SU-DHL-6 (cell line): ENCODE data around the gene CSH1.

ENCODE experiments used
- H2AFZ ChIP-seq: fragments of 200-600 bp; sonication (generic); 2 replicates; pipeline ENCODE4 v1.6.1; 2014; ENCODE audit warnings: low read depth, mild to moderate bottlenecking, moderate library complexity, mixed read lengths, antibody characterized with exemption, low read length; ENCODE audit not compliant: severe bottlenecking
- H3F3A ChIP-seq: fragments of 200-600 bp; shearing (Covaris generic); 2 replicates; pipeline ENCODE4 v1.6.0; 2016; ENCODE audit warnings: antibody characterized with exemption, mild to moderate bottlenecking; ENCODE audit not compliant: insufficient read depth
- H3K27ac ChIP-seq: fragments of 200-600 bp; sonication (generic); 2 replicates; pipeline ENCODE4 v1.5.1; 2016; ENCODE audit warnings: low read depth, mild to moderate bottlenecking, low read length, moderate library complexity, mixed read lengths
- H3K27me3 ChIP-seq: fragments of 200-600 bp; sonication (generic), shearing (Covaris generic); 2 replicates; pipeline ENCODE4 v1.6.0; 2014; ENCODE audit warnings: mild to moderate bottlenecking, low read length
- H3K36me3 ChIP-seq: fragments of 200-600 bp; sonication (generic); 2 replicates; pipeline ENCODE4 v1.6.1; 2014; ENCODE audit warnings: mild to moderate bottlenecking, low read length, mixed read lengths
- H3K4me2 ChIP-seq: fragments of 300-600, 200-600 bp; shearing (Covaris generic), sonication (generic); 2 replicates; pipeline ENCODE4 v1.6.0; 2014; ENCODE audit warnings: low read length, low read depth, mild to moderate bottlenecking; ENCODE audit not compliant: poor library complexity, severe bottlenecking
- H3K4me3 ChIP-seq: fragments of 200-600 bp; sonication (generic); 2 replicates; pipeline ENCODE4 v1.5.1; 2014; ENCODE audit warnings: antibody characterized with exemption, low read length, mild to moderate bottlenecking, mixed read lengths; ENCODE audit not compliant: insufficient read depth, poor library complexity, severe bottlenecking
- H3K79me2 ChIP-seq: fragments of 200-600 bp; sonication (generic); 2 replicates; pipeline ENCODE4 v1.6.1; 2014; ENCODE audit warnings: mild to moderate bottlenecking, low read length, moderate library complexity; ENCODE audit not compliant: insufficient read depth
- H3K9ac ChIP-seq: fragments of 200-600 bp; sonication (generic); 2 replicates; pipeline ENCODE4 v1.7.0; 2014; ENCODE audit warnings: mild to moderate bottlenecking, low read length
- H3K9me2 ChIP-seq: fragments of 200-600 bp; sonication (generic); replicated peaks from 2 replicates; pipeline ENCODE4 v1.6.1; 2014; ENCODE audit warnings: low read length; ENCODE audit not compliant: insufficient read depth
- H3K9me3 ChIP-seq: fragments of 200-600 bp; sonication (generic); 2 replicates; pipeline ENCODE4 v1.6.1; 2014; ENCODE audit warnings: low read length, mixed read lengths; ENCODE audit not compliant: insufficient read depth
- H4K20me1 ChIP-seq: fragments of 200-600 bp; sonication (generic); 2 replicates; pipeline ENCODE4 v1.6.1; 2014; ENCODE audit warnings: low read depth, mild to moderate bottlenecking, antibody characterized with exemption, low read length, moderate library complexity, mixed read lengths
- EZH2phosphoT487 ChIP-seq: fragments of 200-600 bp; sonication (generic), shearing (Covaris generic); conservative IDR thresholded peaks from 2 replicates; pipeline ENCODE4 v1.6.1; 2018; ENCODE audit warnings: mild to moderate bottlenecking, antibody characterized with exemption, low read length, moderate library complexity, mixed read lengths
- TF ChIP-seq, protein P1 (sequence below): fragments of 200-600 bp; sonication (generic); IDR thresholded peaks from one replicate; pipeline ENCODE4 v1.5.1; 2017; ENCODE audit warnings: antibody characterized with exemption, mild to moderate bottlenecking, low read length, moderate library complexity; ENCODE audit not compliant: insufficient read depth, poor library complexity, severe bottlenecking

Gene CSH1

DNA sequence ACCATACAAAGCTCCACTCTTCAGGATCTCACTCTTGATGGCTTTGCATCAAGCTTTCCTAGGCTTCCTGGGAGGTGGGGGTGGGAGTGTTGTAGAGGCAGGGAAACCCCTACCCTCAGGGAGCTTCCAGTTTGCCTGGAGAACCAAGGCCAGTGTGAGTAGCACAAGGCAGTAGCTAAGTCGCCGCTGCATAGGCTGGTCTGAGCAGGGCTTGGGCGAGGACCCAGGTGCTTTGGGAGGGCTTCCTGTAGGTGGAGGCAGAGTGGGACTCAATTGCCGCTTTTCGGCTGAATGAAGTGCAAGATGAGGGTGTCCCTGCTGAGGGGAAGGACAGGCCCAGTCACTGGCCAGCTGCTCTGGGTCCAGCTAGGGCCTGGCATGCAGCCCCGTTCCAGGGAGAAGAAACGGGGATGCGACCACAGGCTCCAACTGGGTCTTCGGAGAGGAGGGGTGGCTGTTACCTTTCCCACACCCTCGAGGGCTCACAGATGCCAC is 31.8 kb upstream of the CSH1 start:
- H3K9me3 ChIP-seq: no peaks in the 10 kb centered on the region
- no peaks in the 10 kb centered on the region for H3K27me3 ChIP-seq
- peaks cover 77% of the 10 kb centered on the region for H3F3A ChIP-seq
- no peak overlapping the region for H2AFZ ChIP-seq
- peak overlapping the region; percentile 98 for H3K27ac ChIP-seq
- H3K9ac ChIP-seq: peak overlapping the region; percentile 100
- peaks cover 7% of the 10 kb centered on the region; the same call in 1 of the 2 replicates for H3K36me3 ChIP-seq
- H3K9me2 ChIP-seq: no peaks in the 10 kb centered on the region
- peak overlapping the region; percentile 89 for H3K4me2 ChIP-seq
- H4K20me1 ChIP-seq: no peaks in the 10 kb centered on the region
- peaks cover 32% of the 10 kb centered on the region for H3K79me2 ChIP-seq
- peak overlapping the region; percentile 100 for H3K4me3 ChIP-seq
- no peak for TF ChIP-seq EZH2phosphoT487
- TF ChIP-seq, protein P1, sequence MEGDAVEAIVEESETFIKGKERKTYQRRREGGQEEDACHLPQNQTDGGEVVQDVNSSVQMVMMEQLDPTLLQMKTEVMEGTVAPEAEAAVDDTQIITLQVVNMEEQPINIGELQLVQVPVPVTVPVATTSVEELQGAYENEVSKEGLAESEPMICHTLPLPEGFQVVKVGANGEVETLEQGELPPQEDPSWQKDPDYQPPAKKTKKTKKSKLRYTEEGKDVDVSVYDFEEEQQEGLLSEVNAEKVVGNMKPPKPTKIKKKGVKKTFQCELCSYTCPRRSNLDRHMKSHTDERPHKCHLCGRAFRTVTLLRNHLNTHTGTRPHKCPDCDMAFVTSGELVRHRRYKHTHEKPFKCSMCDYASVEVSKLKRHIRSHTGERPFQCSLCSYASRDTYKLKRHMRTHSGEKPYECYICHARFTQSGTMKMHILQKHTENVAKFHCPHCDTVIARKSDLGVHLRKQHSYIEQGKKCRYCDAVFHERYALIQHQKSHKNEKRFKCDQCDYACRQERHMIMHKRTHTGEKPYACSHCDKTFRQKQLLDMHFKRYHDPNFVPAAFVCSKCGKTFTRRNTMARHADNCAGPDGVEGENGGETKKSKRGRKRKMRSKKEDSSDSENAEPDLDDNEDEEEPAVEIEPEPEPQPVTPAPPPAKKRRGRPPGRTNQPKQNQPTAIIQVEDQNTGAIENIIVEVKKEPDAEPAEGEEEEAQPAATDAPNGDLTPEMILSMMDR: no peak

DNA sequence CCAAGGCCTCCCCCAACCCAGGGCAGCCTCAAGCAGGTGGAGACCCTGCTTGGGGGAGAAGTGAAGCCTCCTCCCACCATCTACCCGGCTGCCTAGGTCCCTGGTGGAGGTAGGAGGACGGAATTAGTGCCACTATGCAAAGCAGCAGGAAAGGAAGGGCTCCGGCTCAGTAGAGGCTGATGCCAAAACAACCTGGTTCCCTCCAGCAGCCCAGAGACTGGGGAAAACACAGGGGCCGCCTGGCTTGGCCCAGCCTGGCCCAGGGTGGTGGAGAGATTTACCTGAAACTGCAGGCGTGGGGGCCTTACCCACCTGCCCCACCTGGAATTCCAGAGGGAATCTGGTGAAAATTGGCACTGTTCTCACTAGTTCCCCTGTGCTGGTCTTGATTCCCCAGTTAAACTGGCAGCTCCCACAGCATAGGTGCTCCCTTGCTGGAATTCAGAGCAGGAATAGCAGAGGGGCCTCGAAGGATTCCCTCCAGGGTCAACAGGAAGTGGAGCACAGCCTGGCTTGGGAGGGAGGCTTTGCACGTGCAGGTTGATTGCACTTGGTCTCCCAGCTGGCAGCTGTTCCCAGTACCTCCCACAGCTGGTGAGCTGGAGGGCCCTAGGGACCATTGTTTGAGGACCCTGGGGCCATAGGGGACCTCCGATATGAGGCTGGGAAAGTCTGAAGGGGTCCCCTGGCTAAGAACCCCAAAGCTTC is 31.2 kb upstream of the CSH1 start:
- H3K27me3 ChIP-seq: no peaks in the 10 kb centered on the region
- H3K79me2 ChIP-seq: peaks cover 29% of the 10 kb centered on the region
- peak overlapping the region; percentile 98 for H3K27ac ChIP-seq
- peaks cover 7% of the 10 kb centered on the region; the same call in 1 of the 2 replicates for H3K36me3 ChIP-seq
- TF ChIP-seq, protein P1: no peak
- TF ChIP-seq EZH2phosphoT487: no peak
- peak overlapping the region; percentile 100 for H3K9ac ChIP-seq
- H3K9me2 ChIP-seq: no peaks in the 10 kb centered on the region
- no peak overlapping the region for H2AFZ ChIP-seq
- no peaks in the 10 kb centered on the region for H3K9me3 ChIP-seq
- H3K4me3 ChIP-seq: peak overlapping the region; percentile 33
- peak overlapping the region; percentile 89 for H3K4me2 ChIP-seq
- H3F3A ChIP-seq: peaks cover 80% of the 10 kb centered on the region
- H4K20me1 ChIP-seq: no peaks in the 10 kb centered on the region

GRCh38 chr17:63926164-63926563 is 29.8 kb upstream of the CSH1 start:
- H3K9ac ChIP-seq: peak overlapping the region; percentile 41
- no peak overlapping the region for H3K4me3 ChIP-seq
- H3F3A ChIP-seq: peaks cover 73% of the 10 kb centered on the region
- H3K9me3 ChIP-seq: no peaks in the 10 kb centered on the region
- H3K27me3 ChIP-seq: no peaks in the 10 kb centered on the region
- peaks cover 5% of the 10 kb centered on the region; the same call in 1 of the 2 replicates for H3K36me3 ChIP-seq
- H3K4me2 ChIP-seq: peak overlapping the region; percentile 89
- H3K27ac ChIP-seq: peak overlapping the region; percentile 98
- peaks cover 17% of the 10 kb centered on the region for H3K79me2 ChIP-seq
- H4K20me1 ChIP-seq: no peaks in the 10 kb centered on the region
- H2AFZ ChIP-seq: no peak overlapping the region
- H3K9me2 ChIP-seq: no peaks in the 10 kb centered on the region
- TF ChIP-seq, protein P1: no peak
- TF ChIP-seq EZH2phosphoT487: no peak
